Dendritic cell treated with granulocyte-macrophage colony-stimulating factor and Interleukin-4, amounts not matched to agents 40 ng/mL and 50 ng/mL, for 4 days (primary cell): ENCODE measurements around the gene C1orf21.
"Not testable (repeated sequence)": the region's sequence is repeated elsewhere in the genome, so short reads cannot be mapped to it uniquely, and the experiment has no call there.

Experiments
- H3K27ac Mint-ChIP-seq: one replicate; pipeline ENCODE4 v1.8.0; 2022; ENCODE audit warnings: mild to moderate bottlenecking, mixed read lengths
- H3K27me3 Mint-ChIP-seq: one replicate; pipeline ENCODE4 v1.8.0; 2022; ENCODE audit warnings: mild to moderate bottlenecking, mixed read lengths
- H3K36me3 Mint-ChIP-seq: one replicate; pipeline ENCODE4 v1.8.0; 2022; ENCODE audit warnings: low read depth, mixed read lengths
- H3K4me1 Mint-ChIP-seq: one replicate; pipeline ENCODE4 v1.8.0; 2022; ENCODE audit warnings: low read depth, mixed read lengths
- H3K4me3 Mint-ChIP-seq: one replicate; pipeline ENCODE4 v1.8.0; 2022; ENCODE audit warnings: mild to moderate bottlenecking, moderate library complexity, mixed read lengths
- H3K9me3 Mint-ChIP-seq: one replicate; pipeline ENCODE4 v1.8.0; 2022; ENCODE audit warnings: mixed read lengths
- intact Hi-C: fragments of 100-400 bp; cut with micrococcal nuclease; formaldehyde crosslinking; loops from one replicate; pipeline ENCODE4 v1.15.0; 2022

C1orf21 gene

GRCh38 chr1:184604152-184604900, 217.5 kb downstream of the C1orf21 start:
- Mint-ChIP-seq H3K27ac (no peak overlapping the region), H3K4me1 (no peaks in the 10 kb centered on the region), H3K9me3 (no peaks in the 10 kb centered on the region), H3K4me3 (no peak overlapping the region), H3K36me3 (no peaks in the 10 kb centered on the region), H3K27me3 (no peaks in the 10 kb centered on the region)
- intact Hi-C loops = no loop called here

GRCh38 chr1:184605941-184606340, 219.1 kb downstream of the C1orf21 start:
- no peaks in the 10 kb centered on the region for H3K4me1 Mint-ChIP-seq
- no peaks in the 10 kb centered on the region for H3K9me3 Mint-ChIP-seq
- no peak overlapping the region for H3K4me3 Mint-ChIP-seq
- no peaks in the 10 kb centered on the region for H3K27me3 Mint-ChIP-seq
- H3K27ac Mint-ChIP-seq = no peak overlapping the region
- no peaks in the 10 kb centered on the region for H3K36me3 Mint-ChIP-seq
- intact Hi-C loops = no loop called here

DNA sequence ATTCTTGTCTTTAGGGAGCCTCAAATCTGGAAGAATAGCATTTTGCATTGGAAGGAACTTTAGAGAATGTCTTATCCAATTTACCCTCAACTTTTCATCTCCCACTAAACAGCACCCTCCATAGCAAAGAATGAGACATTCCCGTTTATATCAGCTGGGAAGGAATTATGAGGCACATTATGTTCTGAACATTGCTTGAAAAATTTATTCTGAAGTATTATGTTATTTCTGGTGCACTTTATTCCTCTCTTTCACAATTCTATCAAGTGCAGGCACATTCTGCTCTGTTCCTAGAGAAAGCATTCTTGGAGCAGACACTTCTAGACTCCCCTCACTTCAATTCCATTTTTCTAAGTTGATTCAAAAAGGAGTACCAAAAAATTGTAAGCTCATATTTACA, 220.0 kb downstream of the C1orf21 start:
- Mint-ChIP-seq H3K27ac (no peak overlapping the region), H3K4me3 (no peak overlapping the region), H3K36me3 (no peaks in the 10 kb centered on the region), H3K27me3 (no peaks in the 10 kb centered on the region), H3K4me1 (no peaks in the 10 kb centered on the region), H3K9me3 (no peaks in the 10 kb centered on the region)
- intact Hi-C loops = no loop called here

DNA sequence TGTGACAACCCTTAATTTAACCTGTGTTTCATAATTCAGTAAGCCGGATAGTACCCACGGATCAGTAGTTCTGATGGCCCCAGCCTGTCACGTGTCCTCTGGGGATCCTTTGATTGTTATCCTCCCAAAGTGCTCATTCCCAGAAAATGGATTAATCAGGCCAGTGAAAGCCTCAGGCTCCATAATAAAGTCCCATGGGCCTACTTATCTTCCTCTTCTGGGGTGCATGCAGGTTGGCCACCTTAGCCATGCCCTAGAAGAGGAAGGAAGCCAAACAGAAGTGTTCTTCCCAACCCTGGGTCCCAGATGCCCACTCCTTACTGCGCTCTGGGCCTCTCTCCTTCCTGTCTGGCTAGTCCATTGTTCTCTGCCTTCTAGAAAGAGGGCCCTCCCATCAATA, 221.8 kb downstream of the C1orf21 start:
- H3K27me3 Mint-ChIP-seq = no peaks in the 10 kb centered on the region
- H3K27ac Mint-ChIP-seq = no peak overlapping the region
- intact Hi-C loops = no loop called here
- H3K36me3 Mint-ChIP-seq = no peaks in the 10 kb centered on the region
- no peak overlapping the region for H3K4me3 Mint-ChIP-seq
- peaks cover 8% of the 10 kb centered on the region for H3K4me1 Mint-ChIP-seq
- no peaks in the 10 kb centered on the region for H3K9me3 Mint-ChIP-seq

GRCh38 chr1:184608990-184609389, 222.2 kb downstream of the C1orf21 start:
- no peaks in the 10 kb centered on the region for H3K36me3 Mint-ChIP-seq
- no peak overlapping the region for H3K27ac Mint-ChIP-seq
- no peak overlapping the region for H3K4me3 Mint-ChIP-seq
- H3K9me3 Mint-ChIP-seq = no peaks in the 10 kb centered on the region
- intact Hi-C loops = no loop called here
- H3K4me1 Mint-ChIP-seq = peaks cover 8% of the 10 kb centered on the region
- H3K27me3 Mint-ChIP-seq = no peaks in the 10 kb centered on the region

DNA sequence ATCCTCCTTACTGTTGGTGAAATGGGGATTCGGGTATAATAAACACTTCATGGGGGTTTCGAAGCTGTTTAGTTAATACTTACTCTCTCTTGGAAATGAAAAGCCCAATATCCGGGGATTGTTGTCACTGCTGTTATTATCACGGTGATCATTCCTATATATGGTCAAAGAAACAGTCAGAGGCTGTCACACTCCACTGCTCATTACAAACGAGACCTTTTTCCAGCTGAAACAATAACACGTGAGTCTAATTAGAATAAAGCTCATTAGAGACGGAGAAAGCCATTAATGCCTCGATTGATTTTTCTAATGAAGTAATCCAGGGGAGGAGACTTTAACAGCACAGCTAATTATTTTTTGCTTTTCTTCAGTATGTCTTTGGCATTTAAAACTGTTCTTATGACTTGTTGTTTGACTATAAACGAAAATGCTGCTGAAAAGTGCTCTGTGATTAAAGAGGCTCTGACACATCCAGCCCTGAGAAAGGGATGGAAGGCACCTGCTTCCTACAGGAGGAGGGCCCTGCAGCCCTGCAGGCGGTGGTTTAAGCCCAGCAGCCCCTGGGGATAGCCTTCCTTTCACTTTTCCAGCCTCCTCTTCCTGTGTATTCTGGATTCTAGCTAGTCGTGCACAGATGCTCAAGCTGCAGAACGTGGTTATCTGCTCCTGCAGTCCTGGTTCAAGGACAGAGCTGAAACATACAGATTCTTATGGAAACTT, 224.2 kb downstream of the C1orf21 start:
- Mint-ChIP-seq H3K4me3 (no peak overlapping the region), H3K36me3 (no peaks in the 10 kb centered on the region), H3K9me3 (no peaks in the 10 kb centered on the region), H3K4me1 (peaks cover 22% of the 10 kb centered on the region), H3K27me3 (no peaks in the 10 kb centered on the region), H3K27ac (no peak overlapping the region)
- intact Hi-C loops = no loop called here

- H3K36me3 Mint-ChIP-seq, intact Hi-C loops, H3K27ac Mint-ChIP-seq, H3K9me3 Mint-ChIP-seq, H3K27me3 Mint-ChIP-seq, H3K4me3 Mint-ChIP-seq: not testable (repeated sequence)
- peaks cover 23% of the 10 kb centered on the region for H3K4me1 Mint-ChIP-seq
These were observed 225.4 kb downstream of the C1orf21 start for GRCh38 chr1:184612229-184612628.

GRCh38 chr1:184614667-184615066, 227.8 kb downstream of the C1orf21 start:
- Mint-ChIP-seq H3K36me3 (no peaks in the 10 kb centered on the region), H3K9me3 (no peaks in the 10 kb centered on the region), H3K4me3 (no peak overlapping the region), H3K27me3 (no peaks in the 10 kb centered on the region), H3K4me1 (peaks cover 23% of the 10 kb centered on the region), H3K27ac (no peak overlapping the region)
- intact Hi-C loops = no loop called here

DNA sequence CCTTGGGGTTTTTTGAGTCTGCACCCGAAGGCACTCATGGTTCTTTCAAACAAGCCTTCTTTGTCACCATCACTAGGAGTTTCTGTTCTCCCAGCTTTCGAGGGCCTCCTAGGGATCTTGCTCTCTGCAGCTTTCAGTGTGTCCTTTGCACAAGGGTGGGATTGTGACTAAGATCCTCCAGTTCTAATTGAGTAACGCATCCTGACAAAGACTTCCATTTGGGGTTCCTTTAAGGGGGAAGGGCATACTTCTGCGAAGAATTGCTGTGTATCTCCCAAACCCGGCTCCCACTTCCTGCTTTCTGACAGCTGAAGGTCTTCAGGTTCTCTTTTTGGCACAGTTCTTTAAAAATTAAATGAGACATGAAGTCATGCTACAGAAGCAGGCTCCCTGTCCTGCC, 228.5 kb downstream of the C1orf21 start:
- Mint-ChIP-seq H3K36me3 (no peaks in the 10 kb centered on the region), H3K4me3 (no peak overlapping the region), H3K4me1 (peaks cover 26% of the 10 kb centered on the region), H3K27me3 (no peaks in the 10 kb centered on the region), H3K9me3 (no peaks in the 10 kb centered on the region), H3K27ac (no peak overlapping the region)
- intact Hi-C loops = no loop called here

DNA sequence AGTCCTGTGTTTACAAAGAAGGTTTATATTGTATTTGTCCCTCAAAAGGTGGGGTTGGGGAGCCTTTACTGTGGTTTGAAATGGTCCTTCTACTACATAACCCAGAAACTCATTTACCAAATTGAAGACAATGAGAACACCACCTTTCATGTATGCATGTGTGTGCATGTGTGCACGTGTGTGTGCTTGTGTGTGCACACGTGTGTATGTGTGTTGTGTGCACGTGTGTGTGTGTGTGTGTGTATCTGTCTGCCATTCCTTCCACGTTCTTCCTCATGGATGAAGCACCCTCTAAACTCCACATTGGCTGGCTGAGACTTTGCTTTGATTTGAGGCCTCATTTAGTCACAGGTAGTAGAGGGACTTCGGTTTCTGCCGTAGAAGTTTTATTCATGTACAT, 229.7 kb downstream of the C1orf21 start:
- Mint-ChIP-seq H3K27me3 (no peaks in the 10 kb centered on the region), H3K9me3 (no peaks in the 10 kb centered on the region), H3K27ac (no peak overlapping the region), H3K4me3 (no peak overlapping the region), H3K36me3 (no peaks in the 10 kb centered on the region), H3K4me1 (peaks cover 31% of the 10 kb centered on the region)
- intact Hi-C loops = no loop called here

DNA sequence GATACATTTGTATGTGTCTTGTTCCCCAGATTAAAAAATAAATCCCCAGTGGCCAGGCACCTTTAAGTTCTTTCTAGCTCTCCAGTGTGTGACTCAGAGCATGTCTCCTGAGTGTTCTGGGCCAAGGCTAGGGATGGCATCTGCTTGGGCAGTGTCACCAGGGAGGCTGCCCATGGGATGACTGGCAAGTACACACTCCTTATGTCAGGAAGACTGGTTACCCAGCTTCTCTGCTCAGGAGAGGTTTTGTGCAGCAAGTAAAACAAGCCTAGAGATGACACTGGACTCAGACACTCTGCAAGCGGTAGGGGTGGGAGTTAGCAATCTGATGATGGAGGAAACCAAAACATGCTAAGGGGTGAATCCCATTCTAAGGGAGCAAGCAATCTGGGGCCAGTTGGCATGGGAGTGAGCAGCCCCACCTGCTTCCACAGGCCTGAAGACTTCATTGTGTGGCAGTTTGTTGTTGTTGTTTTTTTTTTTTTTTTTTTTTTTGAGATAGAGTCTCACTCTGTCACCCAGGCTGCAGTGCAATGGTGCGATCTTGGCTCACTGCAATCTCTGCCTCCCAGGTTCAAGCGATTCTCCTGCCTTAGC, 230.7 kb downstream of the C1orf21 start:
- intact Hi-C loops = no loop called here
- H3K9me3 Mint-ChIP-seq = no peaks in the 10 kb centered on the region
- no peaks in the 10 kb centered on the region for H3K27me3 Mint-ChIP-seq
- H3K36me3 Mint-ChIP-seq = no peaks in the 10 kb centered on the region
- peaks cover 29% of the 10 kb centered on the region for H3K4me1 Mint-ChIP-seq
- H3K27ac Mint-ChIP-seq = no peak overlapping the region
- H3K4me3 Mint-ChIP-seq = no peak overlapping the region

DNA sequence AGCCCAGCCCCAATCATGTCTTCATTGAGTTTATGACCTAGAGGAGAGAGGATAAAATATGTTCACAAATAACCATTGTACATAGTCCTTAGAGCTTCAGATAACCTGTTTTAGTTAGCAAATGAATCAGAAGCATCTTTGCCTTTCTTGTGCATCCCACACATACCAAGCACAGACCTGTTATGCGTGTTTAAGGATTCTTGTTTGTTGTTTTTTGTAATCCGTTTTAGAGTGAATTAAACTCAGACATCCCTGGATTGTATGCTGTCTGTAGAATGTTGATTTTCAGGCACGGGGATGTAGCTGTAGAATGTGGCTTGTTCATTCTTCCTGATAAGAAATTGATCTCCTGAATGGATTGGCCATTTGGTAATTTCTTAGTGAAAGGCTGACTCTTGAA, 232.0 kb downstream of the C1orf21 start:
- Mint-ChIP-seq H3K4me3 (no peak overlapping the region), H3K9me3 (no peaks in the 10 kb centered on the region), H3K27me3 (no peaks in the 10 kb centered on the region), H3K4me1 (peaks cover 24% of the 10 kb centered on the region), H3K36me3 (no peaks in the 10 kb centered on the region), H3K27ac (no peak overlapping the region)
- intact Hi-C loops = no loop called here

DNA sequence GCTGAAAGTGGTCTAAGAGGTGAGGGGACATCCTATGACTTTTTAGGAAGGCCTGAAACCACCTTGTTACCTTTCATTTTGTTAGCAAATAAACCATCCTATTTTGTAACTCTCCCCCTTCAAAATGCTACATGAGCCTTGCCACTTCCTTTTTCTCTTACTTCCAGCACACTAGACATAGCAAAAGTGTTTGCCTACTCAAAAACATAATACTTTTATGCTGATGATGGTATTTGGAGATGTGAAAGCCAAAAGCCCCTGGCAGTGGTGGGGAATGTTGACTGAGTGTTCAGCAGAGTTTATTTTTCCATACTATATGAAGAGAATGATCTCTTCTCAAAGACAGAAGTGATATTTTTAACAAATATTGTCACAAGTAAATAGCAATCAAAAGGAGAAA, 233.6 kb downstream of the C1orf21 start:
- Mint-ChIP-seq H3K27me3 (no peaks in the 10 kb centered on the region), H3K4me1 (peaks cover 14% of the 10 kb centered on the region), H3K27ac (no peak overlapping the region), H3K36me3 (no peaks in the 10 kb centered on the region), H3K4me3 (no peak overlapping the region), H3K9me3 (no peaks in the 10 kb centered on the region)
- intact Hi-C loops = no loop called here

DNA sequence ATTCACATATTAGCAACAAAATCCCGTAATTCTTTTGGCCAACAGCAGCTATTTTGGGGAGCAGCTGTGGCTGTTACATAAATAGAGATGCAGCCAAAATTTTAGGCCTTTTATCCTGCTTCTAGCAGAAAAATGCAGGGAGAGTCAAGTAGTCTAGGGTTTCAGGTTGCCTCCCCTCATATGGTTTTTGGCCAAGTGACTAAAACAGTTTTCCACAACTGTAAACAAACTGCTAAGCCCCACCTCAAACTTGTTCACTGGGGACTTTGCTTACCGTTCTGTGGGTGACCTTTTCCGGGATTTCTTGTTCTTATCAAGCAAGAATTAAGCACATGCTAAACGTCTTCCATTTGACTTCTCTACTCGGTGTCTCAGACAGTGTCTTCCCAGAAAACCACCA, 234.4 kb downstream of the C1orf21 start:
- H3K27ac Mint-ChIP-seq = no peak overlapping the region
- no peaks in the 10 kb centered on the region for H3K27me3 Mint-ChIP-seq
- H3K4me1 Mint-ChIP-seq = peaks cover 11% of the 10 kb centered on the region
- H3K4me3 Mint-ChIP-seq = no peak overlapping the region
- no peaks in the 10 kb centered on the region for H3K36me3 Mint-ChIP-seq
- no peaks in the 10 kb centered on the region for H3K9me3 Mint-ChIP-seq
- intact Hi-C loops = no loop called here
